HG02610 (cell line): ENCODE results near the gene GCAT.

Source experiments
- ATAC-seq: cut with Tn5 transposase; IDR thresholded peaks from one replicate; pipeline ENCODE4 v1.9.1; 2021; ENCODE audit warnings: mild to moderate bottlenecking, moderate library complexity; ENCODE audit not compliant: unreplicated experiment

The GCAT gene

DNA sequence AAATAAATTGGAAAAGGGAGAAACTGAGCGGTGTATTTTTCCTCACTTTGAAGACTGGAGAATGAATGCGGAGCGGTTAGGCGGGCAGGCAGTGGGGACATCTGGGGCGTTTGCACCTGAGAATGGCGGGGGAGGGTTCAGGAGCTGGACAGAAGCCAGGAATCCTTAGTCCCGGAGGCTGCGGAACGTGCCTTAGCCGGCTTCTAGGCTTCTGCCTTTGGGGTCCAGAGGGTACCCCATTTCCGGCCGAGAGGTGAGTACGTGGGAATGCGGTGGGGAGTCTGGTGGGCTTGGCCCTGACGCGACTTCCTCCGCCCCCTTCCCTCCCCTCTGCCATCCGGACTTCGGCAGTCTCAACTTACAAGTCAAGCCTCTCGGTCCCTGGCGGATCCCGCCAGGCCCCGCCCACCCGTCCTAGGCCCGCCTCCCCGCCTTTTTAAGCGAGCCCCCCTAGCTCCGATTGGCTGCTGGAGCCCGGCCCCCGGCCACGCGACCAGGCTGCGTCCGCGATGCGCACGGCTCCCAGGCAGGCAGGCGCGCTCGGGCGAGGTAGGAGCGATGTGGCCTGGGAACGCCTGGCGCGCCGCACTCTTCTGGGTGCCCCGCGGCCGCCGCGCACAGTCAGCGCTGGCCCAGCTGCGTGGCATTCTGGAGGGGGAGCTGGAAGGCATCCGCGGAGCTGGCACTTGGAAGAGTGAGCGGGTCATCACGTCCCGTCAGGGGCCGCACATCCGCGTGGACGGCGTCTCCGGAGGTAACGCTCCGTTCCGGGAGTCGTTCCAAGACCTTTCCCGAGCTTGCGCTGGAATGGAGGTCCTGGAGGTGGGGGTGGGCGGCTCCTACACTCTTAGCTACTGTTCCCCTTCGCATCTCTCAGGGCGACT, at the start of gene GCAT:
Gene GCAT, plus strand, starts transcription at position 525 of the 884 bp plus-strand sequence. Its CDS starts 34 bp downstream, at position 559.
- ATAC-seq: peak; percentile 79

DNA sequence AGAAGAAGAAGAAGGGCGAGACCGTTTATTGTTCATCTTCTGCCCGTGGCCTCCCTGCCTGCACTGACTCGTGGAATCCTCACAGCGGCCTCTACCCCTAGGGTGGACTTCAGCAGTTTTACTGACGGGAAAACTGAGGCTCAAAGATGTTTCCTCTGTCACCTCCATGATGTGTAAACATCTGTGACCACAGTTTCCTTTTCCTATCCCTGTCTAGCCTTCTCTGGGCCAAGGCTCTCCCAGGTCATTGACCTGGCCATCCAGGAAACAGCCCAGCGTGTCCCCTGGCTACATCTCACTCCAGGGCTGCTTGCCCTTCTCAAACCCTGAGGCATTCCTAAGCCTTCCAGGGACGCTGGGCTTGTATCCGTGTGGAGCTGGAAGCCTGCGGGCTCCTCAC, 49.0 kb upstream of the GCAT start:
- ATAC-seq: no peak

DNA sequence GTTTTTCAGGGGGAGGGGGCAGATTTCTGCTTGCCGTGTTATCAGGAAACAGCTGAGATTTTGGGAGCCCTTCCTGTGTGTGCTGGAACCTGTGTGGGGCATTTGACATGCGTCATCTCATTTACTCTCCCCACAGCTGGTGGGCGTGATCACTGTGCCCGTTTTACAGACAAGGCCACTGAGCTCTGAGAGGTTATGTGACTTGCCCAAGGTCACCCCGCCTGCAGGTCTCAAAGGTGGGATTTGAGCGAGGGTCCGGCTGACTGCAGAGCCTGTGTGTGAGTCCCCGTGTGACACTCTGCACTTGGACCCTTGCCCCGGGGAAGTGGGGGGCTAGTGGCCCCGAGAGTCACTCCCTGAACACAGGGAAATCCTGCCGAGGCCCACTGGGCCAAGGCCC, 48.5 kb upstream of the GCAT start:
- ATAC-seq: no peak

DNA sequence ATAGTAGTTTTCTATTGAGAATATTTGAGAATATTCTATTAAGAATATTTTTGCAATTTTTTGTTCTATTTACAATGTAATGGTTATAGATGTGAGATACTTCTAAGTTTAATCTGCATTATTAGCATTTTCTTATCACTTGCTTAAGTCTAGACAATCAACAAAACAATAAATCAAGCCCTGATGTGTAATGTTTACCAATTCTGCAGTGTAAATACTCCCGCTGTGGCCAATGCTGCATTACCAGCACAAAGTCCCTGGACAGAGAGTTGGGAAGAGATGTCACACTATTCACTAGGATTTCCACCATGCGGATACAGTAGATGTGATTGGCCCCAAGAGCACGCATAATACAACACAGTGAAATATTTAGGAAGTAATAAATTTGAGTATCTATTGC, 47.6 kb upstream of the GCAT start:
- ATAC-seq: no peak

DNA sequence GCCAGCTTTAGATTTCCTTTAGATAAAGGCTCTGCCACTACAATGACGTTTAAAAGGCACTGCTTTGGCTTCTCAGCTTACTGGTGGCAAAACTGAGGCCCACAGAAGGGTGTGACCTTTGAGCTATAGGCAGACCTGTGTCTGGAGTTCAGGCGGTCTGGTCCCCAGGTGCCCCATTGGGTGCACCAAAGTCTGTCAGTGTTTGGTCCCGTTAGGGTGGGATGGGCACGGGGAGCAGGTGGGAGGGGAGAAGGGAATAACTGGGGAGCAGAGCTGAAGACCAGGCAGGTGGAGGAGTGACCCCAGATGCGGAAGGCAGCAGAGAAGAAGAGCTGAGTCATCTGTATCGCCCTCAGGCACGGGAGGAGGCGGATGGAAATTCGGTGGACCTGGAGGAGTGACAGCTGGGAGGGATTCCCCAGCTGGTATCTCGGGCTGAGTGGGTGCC, 45.3 kb upstream of the GCAT start:
- ATAC-seq: no peak

DNA sequence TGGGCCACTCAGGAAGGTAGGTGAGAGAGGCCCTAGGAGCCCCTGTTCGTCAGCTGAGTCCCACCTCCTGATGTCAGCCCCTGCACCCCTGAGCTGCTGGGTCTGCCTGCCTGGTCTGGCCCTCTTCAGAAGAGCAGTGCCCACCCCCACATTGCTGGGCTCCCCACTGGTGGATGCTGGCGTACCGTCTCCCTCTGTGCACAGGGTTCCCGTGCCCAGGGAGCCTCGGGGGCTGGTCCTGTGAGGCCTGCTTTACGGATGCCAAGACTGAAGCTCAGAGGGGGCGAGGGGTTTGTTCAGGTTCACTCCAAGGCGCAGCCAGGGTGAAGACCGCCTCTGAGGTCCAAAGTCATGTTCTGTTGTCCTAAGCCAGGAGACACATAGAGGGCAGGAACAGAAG, 44.7 kb upstream of the GCAT start:
- no peak for ATAC-seq

DNA sequence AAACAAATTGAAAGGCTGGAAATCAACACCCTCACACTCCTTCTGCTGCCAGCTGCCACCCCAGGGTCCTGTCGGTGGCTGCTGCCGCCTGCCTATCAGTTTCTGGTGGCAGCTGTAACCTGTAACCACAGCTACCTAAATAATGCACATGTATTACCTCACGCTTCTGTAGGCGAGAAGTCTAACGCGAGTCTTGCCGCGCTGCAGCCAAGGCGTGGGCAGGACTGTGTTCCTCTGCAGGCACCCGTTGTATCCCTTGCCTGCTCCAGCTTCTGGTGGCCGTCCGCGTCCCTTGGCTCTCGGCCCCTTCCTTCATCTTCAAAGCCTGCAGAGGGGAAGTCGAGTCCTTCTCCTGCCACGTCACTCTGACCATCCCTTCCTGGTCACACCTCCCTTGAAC, 44.1 kb upstream of the GCAT start:
- no peak for ATAC-seq

DNA sequence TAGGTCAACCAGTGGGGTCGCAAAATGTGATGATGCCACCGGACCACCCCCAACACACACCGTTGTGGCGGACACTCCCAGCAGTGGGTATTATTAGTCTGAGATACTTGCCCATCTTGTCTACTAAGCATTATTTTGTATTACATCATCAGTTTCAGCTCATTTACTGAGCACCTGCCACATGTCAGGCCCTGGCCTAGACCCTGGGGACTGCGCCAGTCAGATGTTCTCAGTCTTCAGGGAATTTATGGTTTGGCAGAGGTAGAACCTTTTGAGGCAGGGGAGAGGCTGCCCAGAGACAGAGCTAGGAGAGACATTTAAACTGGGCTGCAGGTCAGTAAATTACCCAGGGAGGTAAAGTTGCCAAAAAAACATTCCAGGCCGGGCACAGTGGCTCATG, 43.1 kb upstream of the GCAT start:
- ATAC-seq: no peak

DNA sequence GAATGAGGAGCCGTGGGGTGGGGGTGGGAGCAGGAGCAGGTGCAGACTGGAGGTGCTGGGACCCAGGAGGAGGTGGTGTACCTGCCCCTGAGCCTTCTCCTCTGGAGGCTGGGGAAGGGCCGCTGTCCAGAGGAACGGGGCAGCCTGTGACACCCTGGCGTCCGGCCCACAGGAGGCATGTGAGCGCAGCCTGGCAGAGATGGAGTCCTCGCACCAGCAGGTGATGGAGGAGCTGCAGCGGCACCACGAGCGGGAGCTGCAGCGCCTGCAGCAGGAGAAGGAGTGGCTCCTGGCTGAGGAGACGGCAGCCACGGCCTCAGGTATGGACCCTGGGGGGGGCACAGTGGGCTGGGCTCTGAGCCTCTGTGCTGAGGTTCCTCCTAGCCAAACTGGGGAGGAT, 42.2 kb upstream of the GCAT start:
- ATAC-seq: no peak

DNA sequence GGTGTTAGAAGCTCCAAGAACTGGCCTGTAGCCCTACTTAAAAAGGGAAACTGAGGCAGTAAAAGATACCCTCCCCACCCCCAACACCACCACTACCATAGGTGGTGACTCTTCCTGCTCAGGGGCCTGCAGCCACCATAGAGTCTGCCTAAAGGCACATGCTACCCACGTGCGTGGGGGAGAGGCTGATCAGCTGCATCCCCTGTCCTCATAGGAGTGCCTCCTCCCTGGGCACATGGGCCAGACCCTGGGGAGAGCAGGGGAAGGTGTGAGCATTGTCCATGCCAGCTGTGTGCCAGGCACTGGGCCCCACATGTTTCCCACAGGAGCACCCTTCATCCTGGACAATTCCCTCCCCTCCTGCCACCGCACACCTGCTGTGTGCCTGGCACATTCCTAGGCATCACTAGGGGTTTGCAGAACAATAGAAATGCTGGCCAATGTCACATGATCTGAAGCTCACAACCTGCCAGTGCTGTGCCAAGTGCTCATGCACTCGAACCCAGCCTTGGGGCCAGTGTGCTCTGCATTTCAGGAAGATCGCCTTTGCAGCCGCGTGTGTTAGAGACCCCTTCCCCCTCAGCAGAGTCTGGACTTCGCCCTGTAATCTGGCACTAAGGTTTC, 41.7 kb upstream of the GCAT start:
- no peak for ATAC-seq

DNA sequence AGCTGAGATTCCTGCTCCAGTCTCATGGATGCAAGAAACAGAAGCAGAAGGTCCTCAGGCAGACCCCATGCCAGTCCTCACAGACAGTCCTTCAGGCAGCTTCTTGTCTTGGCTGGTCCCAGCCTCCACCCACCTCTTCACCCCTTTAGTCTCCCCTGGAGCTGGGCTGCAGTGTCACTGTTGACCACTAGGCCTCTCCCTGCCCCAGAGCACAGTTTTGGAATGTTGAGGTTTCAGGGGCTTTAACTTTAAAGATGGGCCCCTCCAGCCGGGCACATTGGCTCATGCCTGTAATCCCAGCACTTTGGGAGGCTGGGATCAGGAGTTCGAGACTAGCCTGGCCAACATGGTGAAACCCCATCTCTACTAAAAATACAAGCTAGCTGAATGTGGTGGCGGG, 39.5 kb upstream of the GCAT start:
- no peak for ATAC-seq

DNA sequence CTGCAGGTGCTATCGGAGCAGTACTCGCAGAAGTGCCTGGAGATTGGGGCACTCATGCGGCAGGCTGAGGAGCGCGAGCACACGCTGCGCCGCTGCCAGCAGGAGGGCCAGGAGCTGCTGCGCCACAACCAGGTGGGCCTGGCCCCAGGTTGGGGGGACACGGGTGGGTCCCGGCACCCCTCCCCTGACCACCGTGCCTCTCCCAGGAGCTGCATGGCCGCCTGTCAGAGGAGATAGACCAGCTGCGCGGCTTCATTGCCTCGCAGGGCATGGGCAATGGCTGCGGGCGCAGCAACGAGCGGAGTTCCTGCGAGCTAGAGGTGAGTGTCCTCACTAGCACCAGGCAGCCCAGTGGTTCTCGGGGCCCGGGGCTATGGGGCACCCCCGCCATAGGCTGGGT, 38.7 kb upstream of the GCAT start:
- ATAC-seq: no peak

DNA sequence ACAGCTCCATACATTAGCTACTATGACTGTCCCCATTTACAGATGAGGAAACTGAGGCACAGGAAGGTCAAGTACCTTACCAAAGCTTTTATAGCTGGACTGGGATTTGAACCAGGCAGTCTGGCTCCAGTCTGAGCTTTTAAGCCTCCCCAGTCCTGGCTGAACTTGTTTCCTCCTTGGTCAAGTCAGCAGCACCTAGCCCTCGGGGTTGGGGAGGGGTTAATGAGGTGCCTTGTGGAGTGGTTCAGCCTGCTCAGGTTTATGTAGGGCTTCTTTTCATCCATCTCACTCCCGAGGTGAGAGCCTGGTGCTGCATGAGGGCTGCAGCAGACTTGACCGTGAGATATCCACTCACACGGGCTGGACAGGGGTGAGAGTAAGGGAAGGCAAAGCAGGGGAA, 36.7 kb upstream of the GCAT start:
- ATAC-seq: no peak

DNA sequence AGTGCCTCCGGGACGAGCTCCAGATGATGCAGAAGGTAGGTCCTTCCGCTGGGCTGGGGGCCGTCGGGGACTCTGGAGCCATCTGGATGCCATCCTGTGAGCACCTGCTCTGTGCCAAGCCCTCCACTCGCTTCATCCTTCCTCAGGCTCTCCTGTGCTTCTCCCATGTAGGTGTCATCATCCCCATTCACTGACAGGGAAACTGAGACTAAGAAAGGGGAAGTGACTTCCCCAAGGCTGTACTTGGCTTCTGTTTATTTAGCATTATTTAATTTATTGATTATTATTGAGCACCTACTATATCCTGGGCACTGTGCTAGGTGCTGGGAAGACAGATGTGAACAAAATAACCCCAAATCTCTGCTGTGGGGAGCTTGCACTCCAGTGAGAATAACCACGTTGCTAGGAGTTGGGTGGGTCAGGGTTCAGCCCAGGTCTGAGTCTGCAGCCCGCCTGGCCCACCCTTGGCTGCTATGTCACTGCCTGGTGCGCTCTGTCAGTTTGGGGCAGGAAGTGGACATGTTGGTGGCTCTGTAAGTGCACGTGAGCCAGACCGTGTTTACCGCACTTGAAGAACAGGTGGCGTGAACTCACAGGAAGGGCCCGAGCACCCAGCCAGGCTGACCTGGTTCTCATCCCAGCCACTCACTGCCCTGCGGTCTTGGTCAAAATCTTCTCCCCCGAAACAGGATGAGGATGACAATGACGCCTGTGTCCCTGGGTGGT, 35.9 kb upstream of the GCAT start:
- ATAC-seq: no peak

DNA sequence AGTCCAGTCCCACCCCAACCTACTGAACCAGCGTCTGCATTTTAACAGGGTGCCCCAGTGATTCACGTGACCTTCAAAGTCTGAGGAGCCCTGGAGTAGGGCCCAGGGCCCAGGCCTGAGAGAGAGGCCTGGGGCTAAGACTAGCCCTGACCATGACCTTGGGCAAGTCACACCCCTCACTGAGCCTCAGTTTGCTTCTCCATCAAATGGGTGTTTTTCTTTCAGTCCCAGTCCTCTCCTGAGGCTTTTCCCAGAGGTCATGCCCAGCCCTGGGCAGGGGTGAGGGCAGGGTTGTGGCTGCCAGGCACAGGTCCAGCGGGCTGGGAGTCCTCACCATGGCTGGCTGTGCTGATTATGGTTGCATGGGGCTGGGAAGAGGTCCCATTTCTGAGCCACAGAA, 33.0 kb upstream of the GCAT start:
- ATAC-seq: no peak

DNA sequence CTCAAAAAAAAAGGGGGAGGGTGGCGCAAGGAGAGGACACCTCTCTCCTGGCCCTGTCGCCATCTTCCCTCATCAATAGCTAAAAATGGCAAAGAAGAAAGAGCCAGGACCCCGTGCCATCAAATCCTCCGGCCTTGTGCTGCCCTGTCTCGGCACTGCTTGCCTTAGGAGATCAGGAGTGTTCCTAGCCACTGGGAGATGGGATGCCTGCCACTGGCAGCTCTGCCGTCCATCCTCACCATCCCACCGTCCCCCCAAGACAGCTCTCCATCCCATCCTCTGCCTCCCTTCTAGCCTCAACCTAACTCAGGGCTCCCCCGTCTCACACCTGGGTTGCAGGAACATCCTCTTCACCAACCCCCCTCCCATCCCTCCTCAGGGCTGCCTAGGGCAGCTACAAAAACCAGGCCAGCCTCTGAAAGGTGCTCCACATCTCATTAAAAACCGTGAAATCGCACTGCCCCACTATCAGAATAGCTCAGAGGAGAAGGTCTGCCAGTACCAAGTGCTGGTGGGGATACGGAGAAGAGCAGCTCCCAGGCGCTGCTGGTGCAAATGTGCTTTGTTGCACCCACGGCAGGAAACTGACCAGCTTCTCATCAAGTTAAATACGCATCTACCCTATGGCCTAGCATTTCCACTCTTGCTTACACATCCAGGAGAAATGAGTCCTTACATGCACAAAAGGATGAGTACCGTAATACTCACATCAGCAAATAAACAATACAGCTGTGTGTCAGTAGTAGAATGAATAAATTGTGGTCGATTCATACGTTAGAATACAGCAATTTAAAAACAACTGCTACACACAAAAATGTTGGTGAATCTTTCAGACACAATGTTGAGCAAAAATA, 31.7 kb upstream of the GCAT start:
- no peak for ATAC-seq

DNA sequence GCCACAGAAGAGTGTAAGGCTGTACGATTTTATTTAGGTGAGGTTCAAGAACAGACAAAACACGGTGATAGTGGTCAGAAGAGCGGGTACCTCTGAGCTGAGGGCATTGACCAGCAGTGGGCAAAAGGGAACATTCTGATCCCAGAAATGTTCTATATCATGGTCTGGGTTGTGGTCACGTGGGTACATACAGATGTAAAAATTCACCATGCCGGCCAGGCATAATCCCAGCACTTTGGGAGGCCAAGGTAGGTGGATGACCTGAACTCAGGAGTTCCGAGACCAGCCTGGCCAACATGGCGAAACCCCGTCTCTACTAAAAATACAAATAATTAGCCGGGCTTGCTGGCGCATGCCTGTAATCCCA, 31.1 kb upstream of the GCAT start:
- ATAC-seq: no peak

DNA sequence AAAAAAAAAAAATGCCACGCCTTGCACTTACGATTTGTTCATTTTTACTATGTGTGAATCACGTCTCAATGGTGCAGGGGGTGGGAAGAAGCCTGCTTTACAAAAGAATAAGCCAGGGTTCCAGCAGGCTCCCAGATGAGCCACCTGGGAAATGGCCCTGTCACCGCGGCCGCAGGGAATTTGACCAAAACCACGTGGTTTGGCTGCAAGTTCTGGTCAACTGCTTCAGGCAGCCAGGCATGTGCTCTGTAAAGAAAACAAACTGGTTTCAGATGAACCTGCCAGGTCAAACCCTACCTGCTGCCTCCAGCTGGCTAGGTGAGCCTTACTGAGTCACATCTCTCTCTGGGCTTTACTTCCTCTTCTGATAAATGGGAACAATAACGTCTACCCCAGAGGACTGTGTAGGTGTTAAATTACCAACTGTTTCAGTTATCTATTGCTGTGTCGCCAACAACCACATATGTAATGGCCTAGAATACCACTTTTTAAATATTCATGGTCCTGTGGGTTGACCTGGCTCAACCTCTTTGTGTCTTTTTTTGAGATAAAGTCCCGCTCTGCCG, 30.5 kb upstream of the GCAT start:
- ATAC-seq: no peak

DNA sequence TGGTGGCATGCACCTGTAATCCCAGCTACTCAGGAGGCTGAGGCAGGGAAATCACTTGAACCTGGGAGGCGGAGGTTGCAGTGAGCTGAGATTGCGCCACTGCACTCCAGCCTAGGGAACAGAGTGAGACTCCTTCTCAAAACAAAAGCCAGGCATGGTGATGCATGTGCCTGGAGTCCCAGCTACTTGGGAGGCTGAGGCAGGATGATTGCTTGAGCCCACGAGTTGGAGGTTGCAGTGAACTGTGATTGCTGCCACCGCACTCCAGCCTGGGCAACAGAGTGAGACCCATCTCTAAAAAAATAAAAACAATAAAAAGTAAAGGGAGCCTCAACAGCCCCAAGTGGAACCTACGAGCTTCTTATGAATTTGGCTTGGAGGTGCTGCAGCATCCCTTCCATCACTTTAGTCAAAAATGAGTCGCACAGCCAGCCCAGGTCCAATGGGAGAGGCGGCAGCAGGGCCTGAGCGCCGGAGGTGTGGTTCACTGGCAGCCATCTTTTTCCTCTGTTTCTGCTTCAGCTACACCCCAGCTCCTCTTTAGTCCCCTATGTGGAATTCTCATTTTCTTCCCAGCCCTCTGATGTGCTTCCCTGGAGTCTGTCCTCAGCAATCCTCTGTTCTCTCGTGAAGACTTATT, 29.2 kb upstream of the GCAT start:
- no peak for ATAC-seq

DNA sequence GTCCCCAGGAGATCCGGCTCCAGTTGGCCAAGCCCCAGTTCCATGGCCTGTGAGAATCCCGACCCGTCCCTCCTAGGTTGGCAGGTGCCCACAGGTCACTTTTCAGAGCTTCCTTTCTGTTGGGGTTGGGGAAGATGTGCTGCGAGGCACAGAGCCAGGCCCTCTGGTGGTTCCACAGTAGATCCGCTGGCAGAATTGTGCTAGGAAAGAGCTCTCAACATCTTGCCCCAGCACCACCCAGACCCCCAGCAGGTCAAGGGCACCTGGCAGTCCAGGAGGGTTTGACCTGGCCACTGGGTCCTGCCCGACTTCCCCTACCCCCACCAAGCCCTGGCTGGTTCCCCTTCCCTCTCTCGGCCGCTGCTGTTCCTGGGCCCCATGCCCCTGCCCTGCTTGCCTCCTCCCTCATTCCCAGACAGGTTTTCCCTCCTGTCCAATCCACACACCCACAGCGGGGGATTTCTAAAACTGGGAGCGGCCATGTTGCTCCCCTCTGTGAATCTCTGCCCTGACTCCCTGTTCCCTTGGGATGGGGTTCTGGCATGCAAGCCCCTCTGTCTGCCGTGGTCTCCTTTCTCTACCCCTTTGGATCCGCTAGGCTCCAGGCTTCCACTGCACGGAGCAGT, 26.2 kb upstream of the GCAT start:
- no peak for ATAC-seq
